Measurements from ENCODE around the gene PLCL1. TPM values are rescaled to one million over a fixed set of nuclear protein-coding genes. Genes with fewer than 3 reads are reported as not detected.

PLCL1 gene
- total RNA-seq, 1 experiment from 2014 or later = 0.07 TPM

- TF ChIP-seq NFYB (CRISPR knock-in tag; conservative IDR thresholded peaks at IDR 0.05; ENCODE audit: low read depth) (no peak), FOXJ3 (CRISPR knock-in tag; IDR thresholded peaks at IDR 0.05; ENCODE audit: borderline replicate concordance) (no peak), OVOL2 (CRISPR knock-in tag; IDR thresholded peaks at IDR 0.05; ENCODE audit: borderline replicate concordance) (no peak)
Observed at GRCh38 chr2:197793456-197793855, 10.9 kb upstream of the PLCL1 start (continued).

GRCh38 chr2:197795277-197795676, 9.1 kb upstream of the PLCL1 start:
- H3K36me3 Mint-ChIP-seq = peaks cover 8% of the 10 kb centered on the region
- ChIA-PET CTCF (no interaction called here), POLR2A (no interaction called here)
- peaks cover 16% of the 10 kb centered on the region for H3K27me3 Mint-ChIP-seq (ENCODE audit: low read depth)
- no peak for TF ChIP-seq ZMAT4 (CRISPR knock-in tag; IDR thresholded peaks at IDR 0.05)
- no peak for TF ChIP-seq E2F5 (CRISPR knock-in tag; IDR thresholded peaks at IDR 0.05)
- TF ChIP-seq PRDM15 (CRISPR knock-in tag; IDR thresholded peaks at IDR 0.05) = no peak
- no peak for TF ChIP-seq ETV6 (CRISPR knock-in tag; IDR thresholded peaks at IDR 0.05)
- TF ChIP-seq TEAD4 (CRISPR knock-in tag; IDR thresholded peaks at IDR 0.05) = no peak
- TF ChIP-seq ATF2 (CRISPR knock-in tag; IDR thresholded peaks at IDR 0.05; ENCODE audit: borderline replicate concordance, low read depth) = no peak
- no peak for TF ChIP-seq PREB (CRISPR knock-in tag; IDR thresholded peaks at IDR 0.05; ENCODE audit: borderline replicate concordance)
- TF ChIP-seq TP53 (CRISPR knock-in tag; IDR thresholded peaks at IDR 0.05) = no peak
- TF ChIP-seq ATF6 (CRISPR knock-in tag; IDR thresholded peaks at IDR 0.05) = no peak
- no peak for TF ChIP-seq HMGA2 (CRISPR knock-in tag; IDR thresholded peaks at IDR 0.05)
- no peak for TF ChIP-seq ZNF396 (CRISPR knock-in tag; IDR thresholded peaks at IDR 0.05; ENCODE audit: borderline replicate concordance)
- no peak for TF ChIP-seq OVOL2 (CRISPR knock-in tag; IDR thresholded peaks at IDR 0.05; ENCODE audit: borderline replicate concordance)
- no peak for TF ChIP-seq ZNF671 (CRISPR knock-in tag; IDR thresholded peaks at IDR 0.05)
- no peak for TF ChIP-seq ESRRA (CRISPR knock-in tag; IDR thresholded peaks at IDR 0.05; ENCODE audit: borderline replicate concordance)
- no peak for TF ChIP-seq FOXJ3 (CRISPR knock-in tag; IDR thresholded peaks at IDR 0.05; ENCODE audit: borderline replicate concordance)
- H3K4me3 Mint-ChIP-seq = no peak overlapping the region
- no peak for ATAC-seq
- H3K4me1 Mint-ChIP-seq = no peaks in the 10 kb centered on the region
- peaks cover 25% of the 10 kb centered on the region for H3K9me3 Mint-ChIP-seq
- no peak overlapping the region for H3K27ac Mint-ChIP-seq
- no peak for DNase-seq (ENCODE audit: low spot score)

Data from WTC11 (cell line).